ENCODE data around the gene SLC25A23.

- TF ChIP-seq, protein P1, sequence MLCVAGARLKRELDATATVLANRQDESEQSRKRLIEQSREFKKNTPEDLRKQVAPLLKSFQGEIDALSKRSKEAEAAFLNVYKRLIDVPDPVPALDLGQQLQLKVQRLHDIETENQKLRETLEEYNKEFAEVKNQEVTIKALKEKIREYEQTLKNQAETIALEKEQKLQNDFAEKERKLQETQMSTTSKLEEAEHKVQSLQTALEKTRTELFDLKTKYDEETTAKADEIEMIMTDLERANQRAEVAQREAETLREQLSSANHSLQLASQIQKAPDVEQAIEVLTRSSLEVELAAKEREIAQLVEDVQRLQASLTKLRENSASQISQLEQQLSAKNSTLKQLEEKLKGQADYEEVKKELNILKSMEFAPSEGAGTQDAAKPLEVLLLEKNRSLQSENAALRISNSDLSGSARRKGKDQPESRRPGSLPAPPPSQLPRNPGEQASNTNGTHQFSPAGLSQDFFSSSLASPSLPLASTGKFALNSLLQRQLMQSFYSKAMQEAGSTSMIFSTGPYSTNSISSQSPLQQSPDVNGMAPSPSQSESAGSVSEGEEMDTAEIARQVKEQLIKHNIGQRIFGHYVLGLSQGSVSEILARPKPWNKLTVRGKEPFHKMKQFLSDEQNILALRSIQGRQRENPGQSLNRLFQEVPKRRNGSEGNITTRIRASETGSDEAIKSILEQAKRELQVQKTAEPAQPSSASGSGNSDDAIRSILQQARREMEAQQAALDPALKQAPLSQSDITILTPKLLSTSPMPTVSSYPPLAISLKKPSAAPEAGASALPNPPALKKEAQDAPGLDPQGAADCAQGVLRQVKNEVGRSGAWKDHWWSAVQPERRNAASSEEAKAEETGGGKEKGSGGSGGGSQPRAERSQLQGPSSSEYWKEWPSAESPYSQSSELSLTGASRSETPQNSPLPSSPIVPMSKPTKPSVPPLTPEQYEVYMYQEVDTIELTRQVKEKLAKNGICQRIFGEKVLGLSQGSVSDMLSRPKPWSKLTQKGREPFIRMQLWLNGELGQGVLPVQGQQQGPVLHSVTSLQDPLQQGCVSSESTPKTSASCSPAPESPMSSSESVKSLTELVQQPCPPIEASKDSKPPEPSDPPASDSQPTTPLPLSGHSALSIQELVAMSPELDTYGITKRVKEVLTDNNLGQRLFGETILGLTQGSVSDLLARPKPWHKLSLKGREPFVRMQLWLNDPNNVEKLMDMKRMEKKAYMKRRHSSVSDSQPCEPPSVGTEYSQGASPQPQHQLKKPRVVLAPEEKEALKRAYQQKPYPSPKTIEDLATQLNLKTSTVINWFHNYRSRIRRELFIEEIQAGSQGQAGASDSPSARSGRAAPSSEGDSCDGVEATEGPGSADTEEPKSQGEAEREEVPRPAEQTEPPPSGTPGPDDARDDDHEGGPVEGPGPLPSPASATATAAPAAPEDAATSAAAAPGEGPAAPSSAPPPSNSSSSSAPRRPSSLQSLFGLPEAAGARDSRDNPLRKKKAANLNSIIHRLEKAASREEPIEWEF (IDR thresholded peaks at IDR 0.05; ENCODE audit: insufficient replicate concordance, low read depth, low read length): no peak
- peak; percentile 76 for TF ChIP-seq POLR2A (IDR thresholded peaks at IDR 0.05; ENCODE audit: low read depth, low read length)
- no peak for TF ChIP-seq TCF7 (IDR thresholded peaks at IDR 0.05; ENCODE audit: borderline replicate concordance)
- TF ChIP-seq, protein P2, sequence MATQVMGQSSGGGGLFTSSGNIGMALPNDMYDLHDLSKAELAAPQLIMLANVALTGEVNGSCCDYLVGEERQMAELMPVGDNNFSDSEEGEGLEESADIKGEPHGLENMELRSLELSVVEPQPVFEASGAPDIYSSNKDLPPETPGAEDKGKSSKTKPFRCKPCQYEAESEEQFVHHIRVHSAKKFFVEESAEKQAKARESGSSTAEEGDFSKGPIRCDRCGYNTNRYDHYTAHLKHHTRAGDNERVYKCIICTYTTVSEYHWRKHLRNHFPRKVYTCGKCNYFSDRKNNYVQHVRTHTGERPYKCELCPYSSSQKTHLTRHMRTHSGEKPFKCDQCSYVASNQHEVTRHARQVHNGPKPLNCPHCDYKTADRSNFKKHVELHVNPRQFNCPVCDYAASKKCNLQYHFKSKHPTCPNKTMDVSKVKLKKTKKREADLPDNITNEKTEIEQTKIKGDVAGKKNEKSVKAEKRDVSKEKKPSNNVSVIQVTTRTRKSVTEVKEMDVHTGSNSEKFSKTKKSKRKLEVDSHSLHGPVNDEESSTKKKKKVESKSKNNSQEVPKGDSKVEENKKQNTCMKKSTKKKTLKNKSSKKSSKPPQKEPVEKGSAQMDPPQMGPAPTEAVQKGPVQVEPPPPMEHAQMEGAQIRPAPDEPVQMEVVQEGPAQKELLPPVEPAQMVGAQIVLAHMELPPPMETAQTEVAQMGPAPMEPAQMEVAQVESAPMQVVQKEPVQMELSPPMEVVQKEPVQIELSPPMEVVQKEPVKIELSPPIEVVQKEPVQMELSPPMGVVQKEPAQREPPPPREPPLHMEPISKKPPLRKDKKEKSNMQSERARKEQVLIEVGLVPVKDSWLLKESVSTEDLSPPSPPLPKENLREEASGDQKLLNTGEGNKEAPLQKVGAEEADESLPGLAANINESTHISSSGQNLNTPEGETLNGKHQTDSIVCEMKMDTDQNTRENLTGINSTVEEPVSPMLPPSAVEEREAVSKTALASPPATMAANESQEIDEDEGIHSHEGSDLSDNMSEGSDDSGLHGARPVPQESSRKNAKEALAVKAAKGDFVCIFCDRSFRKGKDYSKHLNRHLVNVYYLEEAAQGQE (IDR thresholded peaks at IDR 0.05; ENCODE audit: low read depth, low read length): no peak
- TF ChIP-seq IKZF1 (conservative IDR thresholded peaks at IDR 0.05): peak; percentile 72
- no peak for TF ChIP-seq CTCF (IDR thresholded peaks at IDR 0.05 in 2 of 3, conservative IDR thresholded peaks at IDR 0.05 in 1 of 3; ENCODE audit: control insufficient read depth in 2 of 3, extremely low read depth in 1 of 3, insufficient read depth in 1 of 3, low read depth in 3 of 3, low read length in 3 of 3)
These were observed 34.5 kb downstream of the SLC25A23 start for GRCh38 chr19:6424939-6425731.
